GM12878 (cell line): ENCODE measurements around the gene POMT1. TPM values are rescaled to one million over a fixed set of nuclear protein-coding genes. Genes with fewer than 3 reads are reported as not detected.

Experiments
- ATAC-seq: fragments of 200-7000 bp; cut with Tn5 transposase; 3 replicates; pipeline ENCODE4 v1.9.1; 2020; ENCODE audit warnings: mild to moderate bottlenecking, moderate library complexity
- BruUV-seq: library from RNA; stranded (reverse); fragments of 400-500 nt; replicated peaks from 2 replicates; lab custom pipeline; 2021; lab: Mats Ljungman, UMichigan
- CTCF ChIA-PET: fragments of 300-600 bp; sonication (Branson Sonifier 250); formaldehyde crosslinking; extraction: SDS; loops from one replicate; lab custom pipeline; 2021; ENCODE audit warnings: inconsistent platforms; lab: Yijun Ruan, JAX
- POLR2A ChIA-PET: fragments of 350-600 bp; formaldehyde crosslinking; extraction: SDS; loops from one replicate; lab custom pipeline; 2021; ENCODE audit warnings: inconsistent platforms; lab: Charles Lee
- RAD21 ChIA-PET: fragments of 300-600 bp; sonication (Branson Sonifier 250); formaldehyde crosslinking; loops from one replicate; lab custom pipeline; 2023; ENCODE audit warnings: antibody characterized with exemption; ENCODE audit not compliant: unreplicated experiment; lab: Charles Lee
- SMC1A ChIA-PET: fragments of 300-600 bp; sonication (Branson Sonifier 250); formaldehyde crosslinking; loops from one replicate; lab custom pipeline; 2023; ENCODE audit not compliant: unreplicated experiment, uncharacterized antibody; lab: Charles Lee
- DNase-seq: peaks from one replicate; pipeline ENCODE4 v3.0.0-alpha.2; 2011; ENCODE audit warnings: low read depth, low spot score
- FAIRE-seq: peaks from 3 replicates; lab custom pipeline; 2011; peaks lifted over from hg19 to GRCh38; lab: Jason Lieb, UNC
- H2AFZ ChIP-seq: 2 replicates; pipeline ENCODE4 v1.6.0; 2011; ENCODE audit warnings: low read depth, low read length, control low read depth; ENCODE audit not compliant: control insufficient read depth
- H3K27ac ChIP-seq: 2 replicates; pipeline ENCODE4 v1.5.1; 2011; ENCODE audit warnings: control low read depth; ENCODE audit not compliant: control insufficient read depth, insufficient read depth
- H3K27me3 ChIP-seq, 2 experiments: replicated peaks in 1 of 2; 2 replicates each; pipeline versions ENCODE4 v1.6.0 to v1.6.1; 2011; ENCODE audit warnings: low read length in 1 of 2; ENCODE audit not compliant: control insufficient read depth in 2 of 2, insufficient read depth in 2 of 2
- H3K36me3 ChIP-seq, 2 experiments: 2 replicates each; pipeline ENCODE4 v1.5.1; 2011; ENCODE audit warnings: low read length in 1 of 2; ENCODE audit not compliant: control insufficient read depth in 2 of 2, insufficient read depth in 2 of 2
- H3K4me1 ChIP-seq: 2 replicates; pipeline ENCODE4 v1.6.1; 2011; ENCODE audit warnings: mild to moderate bottlenecking, low read length, moderate library complexity, mixed read lengths; ENCODE audit not compliant: control insufficient read depth, insufficient read depth
- H3K4me2 ChIP-seq: 2 replicates; pipeline ENCODE4 v1.6.0; 2011; ENCODE audit warnings: control low read depth; ENCODE audit not compliant: control insufficient read depth, insufficient read depth
- H3K4me3 ChIP-seq: fragments of 200-600 bp; sonication (generic); 2 replicates; pipeline ENCODE4 v1.5.1; 2016
- H3K79me2 ChIP-seq: 2 replicates; pipeline ENCODE4 v1.6.0; 2011; ENCODE audit warnings: low read length; ENCODE audit not compliant: control insufficient read depth, insufficient read depth
- H3K9ac ChIP-seq: 2 replicates; pipeline ENCODE4 v1.8.0; 2011; ENCODE audit warnings: low read length, control low read depth, mixed read lengths; ENCODE audit not compliant: control insufficient read depth, insufficient read depth
- H3K9me3 ChIP-seq: replicated peaks from 3 replicates; pipeline ENCODE4 v1.5.1; 2011; ENCODE audit warnings: mild to moderate bottlenecking, low read length; ENCODE audit not compliant: control insufficient read depth, insufficient read depth
- H4K20me1 ChIP-seq: 2 replicates; pipeline ENCODE4 v1.6.0; 2011; ENCODE audit not compliant: control insufficient read depth, insufficient read depth
- BCL3 ChIP-seq: IDR thresholded peaks from 2 replicates; pipeline ENCODE4 v1.6.1; 2011; ENCODE audit warnings: borderline replicate concordance, low read depth, mild to moderate bottlenecking, moderate library complexity, low read length; ENCODE audit not compliant: insufficient read depth, poor library complexity, severe bottlenecking
- CBX3 ChIP-seq: fragments of 200-600 bp; sonication (generic); IDR thresholded peaks from 2 replicates; pipeline ENCODE4 v1.6.1; 2016; ENCODE audit warnings: low read depth, borderline replicate concordance
- CBX5 ChIP-seq: sonication (generic); IDR thresholded peaks from 2 replicates; pipeline ENCODE4 v1.6.1; 2016; ENCODE audit warnings: low read depth, moderate library complexity, mild to moderate bottlenecking, inconsistent platforms
- ETV6 ChIP-seq, 2 experiments: fragments of 450-650 bp in 1 of 2; IDR thresholded peaks in 1 of 2; conservative IDR thresholded peaks in 1 of 2; 2 replicates each; pipeline ENCODE4 v1.6.1; 2014; ENCODE audit warnings: antibody characterized with exemption in 1 of 2, borderline replicate concordance in 1 of 2, low read depth in 1 of 2, mild to moderate bottlenecking in 1 of 2, moderate library complexity in 1 of 2
- HDGF ChIP-seq: fragments of 450-650 bp; IDR thresholded peaks from 2 replicates; pipeline ENCODE4 v1.6.1; 2016; ENCODE audit warnings: antibody characterized with exemption
- MEF2B ChIP-seq: fragments of 450-650 bp; IDR thresholded peaks from 2 replicates; pipeline ENCODE4 v1.6.1; 2018; ENCODE audit warnings: mild to moderate bottlenecking, moderate library complexity; ENCODE audit not compliant: partially characterized antibody, poor library complexity, severe bottlenecking
- MTA3 ChIP-seq: IDR thresholded peaks from 2 replicates; pipeline ENCODE4 v1.6.1; 2012; ENCODE audit warnings: low read length, inconsistent platforms, borderline replicate concordance
- NBN ChIP-seq: fragments of 450-650 bp; IDR thresholded peaks from 2 replicates; pipeline ENCODE4 v1.6.1; 2016
- RAD51 ChIP-seq: fragments of 450-650 bp; IDR thresholded peaks from 2 replicates; pipeline ENCODE4 v1.6.1; 2016; ENCODE audit warnings: moderate library complexity, mild to moderate bottlenecking, inconsistent platforms
- TAF1 ChIP-seq: IDR thresholded peaks from 2 replicates; pipeline ENCODE4 v1.6.1; 2011; ENCODE audit warnings: mild to moderate bottlenecking, low read depth, low read length, borderline replicate concordance
- ZSCAN29 ChIP-seq: fragments of 450-650 bp; IDR thresholded peaks from 2 replicates; pipeline ENCODE4 v1.6.1; 2017; ENCODE audit warnings: mild to moderate bottlenecking, moderate library complexity
- WGBS: methylation state at CpG from one replicate; pipeline ENCODE4 v1.1.6; 2016; ENCODE audit warnings: low lambda C conversion rate; ENCODE audit not compliant: insufficient replicate concordance, insufficient coverage; ENCODE audit errors: missing lambda C conversion rate; 5-methylcytosine and 5-hydroxymethylcytosine counted together
- in situ Hi-C: fragments of 300-500 bp; cut with MboI; formaldehyde crosslinking; loops from 9 replicates; pipeline ENCODE4 v1.14.3; 2018; ENCODE audit warnings: mixed read lengths
- intact Hi-C: fragments of 100-400 bp; cut with micrococcal nuclease; formaldehyde crosslinking; loops from one replicate; pipeline ENCODE4 v1.14.2; 2022; ENCODE audit not compliant: unreplicated experiment
- polyA plus RNA-seq, 11 experiments: library from polyadenylated mRNA; depleted of rRNA in 4 of 11; unstranded in 6 of 11; stranded (reverse) in 5 of 11; fragments of >200 nt; fragmentation: Nextera tagmentation in 4 of 11; fragmentation: Illumina TruSeq in 1 of 11; extraction: Ambion mirVana in 4 of 11; extraction: Trizol in 1 of 11; gene quantifications; 1 replicate in 1 of 11; 2 replicates in 10 of 11; pipeline versions ENCODE4 v1.2.1 to v1.2.3, GENCODE V29; 2011 to 2016; ENCODE audit warnings: inconsistent platforms in 2 of 11, missing spikeins in 2 of 11, low read depth in 1 of 11
- total RNA-seq, 4 experiments: library from RNA; depleted of rRNA in 3 of 4; stranded (reverse); fragments of >200 nt in 3 of 4; fragmentation: Illumina TruSeq in 1 of 4; extraction: Trizol in 1 of 4; gene quantifications; 2 replicates each; pipeline versions ENCODE4 v1.2.1 to v1.2.3, GENCODE V29; 2013 to 2021
- TF ChIP-seq, protein P1 (sequence below): fragments of 450-650 bp; IDR thresholded peaks from 2 replicates; pipeline ENCODE4 v1.6.1; 2017; ENCODE audit warnings: mild to moderate bottlenecking, moderate library complexity
- TF ChIP-seq, protein P2 (sequence below): IDR thresholded peaks from 2 replicates; pipeline ENCODE4 v1.6.1; 2012; ENCODE audit warnings: improper control_type of control experiment, low read depth, low read length; ENCODE audit not compliant: insufficient replicate concordance

Gene POMT1
- total and polyA plus RNA-seq, 10 of the 15 experiments (the other 5 are each of a cell fraction or from before 2014, with no cell fraction given): 1.2 to 19.2 (median 12.6) TPM

DNA sequence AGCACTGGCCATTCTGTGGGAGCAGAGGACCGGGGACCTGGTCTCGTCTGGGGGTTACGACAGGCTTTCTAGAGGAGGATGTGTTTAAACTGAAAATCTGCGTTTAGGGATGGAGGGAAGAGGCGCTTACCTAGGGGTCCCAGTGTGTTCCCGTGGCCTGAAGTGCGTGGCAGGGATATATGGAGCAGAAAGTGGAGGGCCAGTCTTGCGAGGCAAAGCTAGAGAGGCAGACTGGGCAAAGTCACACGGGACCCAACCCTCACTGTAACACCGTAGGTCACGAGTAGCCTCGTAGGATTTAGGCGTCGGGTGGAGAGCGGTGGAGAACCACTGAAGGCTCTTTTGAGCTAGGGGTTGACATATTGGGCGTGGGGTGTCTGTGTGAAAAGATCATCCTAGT is 32.8 kb upstream of the POMT1 start:
- 93% methylated on average over 16 of the region's 16 CpGs for WGBS
- ChIA-PET CTCF (interaction anchor here (0.6 kb wide), 1 partner anchor 118 kb away, joined by 3 read pairs; no protein-coding TSS in a partner anchor), RAD21 (no interaction called here), POLR2A (no interaction called here), SMC1A (interaction anchor here (0.5 kb wide), 1 partner anchor 54 kb away, joined by 3 read pairs; no protein-coding TSS in a partner anchor)
- H3K4me3 ChIP-seq: no peak overlapping the region
- ATAC-seq (no peak), FAIRE-seq (no peak), DNase-seq (no peak)
- H3K4me1 ChIP-seq: no peaks in the 10 kb centered on the region
- no peak overlapping the region for H3K9ac ChIP-seq
- H3K9me3 ChIP-seq: no peaks in the 10 kb centered on the region
- H3K79me2 ChIP-seq: no peaks in the 10 kb centered on the region; the same call in none of the 2 replicates
- in situ Hi-C loops: no loop called here
- no TSS peak for BruUV-seq
- H2AFZ ChIP-seq: no peak overlapping the region
- H3K4me2 ChIP-seq: no peak overlapping the region
- peaks cover 37 to 47% of the 10 kb centered on the region in 2 experiments; a peak in 3 of 4 replicates for H3K36me3 ChIP-seq
- H3K27ac ChIP-seq: no peak overlapping the region
- intact Hi-C loops: no loop called here
- H3K27me3 ChIP-seq: no peaks in the 10 kb centered on the region
- H4K20me1 ChIP-seq: no peaks in the 10 kb centered on the region
- no peak for TF ChIP-seq MTA3
- TF ChIP-seq CBX5: no peak
- TF ChIP-seq ZSCAN29: no peak
- TF ChIP-seq BCL3: no peak
- no peak for TF ChIP-seq HDGF
- TF ChIP-seq, protein P1, sequence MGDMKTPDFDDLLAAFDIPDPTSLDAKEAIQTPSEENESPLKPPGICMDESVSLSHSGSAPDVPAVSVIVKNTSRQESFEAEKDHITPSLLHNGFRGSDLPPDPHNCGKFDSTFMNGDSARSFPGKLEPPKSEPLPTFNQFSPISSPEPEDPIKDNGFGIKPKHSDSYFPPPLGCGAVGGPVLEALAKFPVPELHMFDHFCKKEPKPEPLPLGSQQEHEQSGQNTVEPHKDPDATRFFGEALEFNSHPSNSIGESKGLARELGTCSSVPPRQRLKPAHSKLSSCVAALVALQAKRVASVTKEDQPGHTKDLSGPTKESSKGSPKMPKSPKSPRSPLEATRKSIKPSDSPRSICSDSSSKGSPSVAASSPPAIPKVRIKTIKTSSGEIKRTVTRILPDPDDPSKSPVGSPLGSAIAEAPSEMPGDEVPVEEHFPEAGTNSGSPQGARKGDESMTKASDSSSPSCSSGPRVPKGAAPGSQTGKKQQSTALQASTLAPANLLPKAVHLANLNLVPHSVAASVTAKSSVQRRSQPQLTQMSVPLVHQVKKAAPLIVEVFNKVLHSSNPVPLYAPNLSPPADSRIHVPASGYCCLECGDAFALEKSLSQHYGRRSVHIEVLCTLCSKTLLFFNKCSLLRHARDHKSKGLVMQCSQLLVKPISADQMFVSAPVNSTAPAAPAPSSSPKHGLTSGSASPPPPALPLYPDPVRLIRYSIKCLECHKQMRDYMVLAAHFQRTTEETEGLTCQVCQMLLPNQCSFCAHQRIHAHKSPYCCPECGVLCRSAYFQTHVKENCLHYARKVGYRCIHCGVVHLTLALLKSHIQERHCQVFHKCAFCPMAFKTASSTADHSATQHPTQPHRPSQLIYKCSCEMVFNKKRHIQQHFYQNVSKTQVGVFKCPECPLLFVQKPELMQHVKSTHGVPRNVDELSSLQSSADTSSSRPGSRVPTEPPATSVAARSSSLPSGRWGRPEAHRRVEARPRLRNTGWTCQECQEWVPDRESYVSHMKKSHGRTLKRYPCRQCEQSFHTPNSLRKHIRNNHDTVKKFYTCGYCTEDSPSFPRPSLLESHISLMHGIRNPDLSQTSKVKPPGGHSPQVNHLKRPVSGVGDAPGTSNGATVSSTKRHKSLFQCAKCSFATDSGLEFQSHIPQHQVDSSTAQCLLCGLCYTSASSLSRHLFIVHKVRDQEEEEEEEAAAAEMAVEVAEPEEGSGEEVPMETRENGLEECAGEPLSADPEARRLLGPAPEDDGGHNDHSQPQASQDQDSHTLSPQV: no peak
- TF ChIP-seq TAF1: no peak
- TF ChIP-seq CBX3: no peak
- TF ChIP-seq RAD51: no peak
- no peak for TF ChIP-seq NBN
- TF ChIP-seq ETV6 (conservative IDR thresholded peaks at IDR 0.05 in 1 of 2, IDR thresholded peaks at IDR 0.05 in 1 of 2; ENCODE audit: borderline replicate concordance in 1 of 2, low read depth in 1 of 2): no peak
- TF ChIP-seq, protein P2, sequence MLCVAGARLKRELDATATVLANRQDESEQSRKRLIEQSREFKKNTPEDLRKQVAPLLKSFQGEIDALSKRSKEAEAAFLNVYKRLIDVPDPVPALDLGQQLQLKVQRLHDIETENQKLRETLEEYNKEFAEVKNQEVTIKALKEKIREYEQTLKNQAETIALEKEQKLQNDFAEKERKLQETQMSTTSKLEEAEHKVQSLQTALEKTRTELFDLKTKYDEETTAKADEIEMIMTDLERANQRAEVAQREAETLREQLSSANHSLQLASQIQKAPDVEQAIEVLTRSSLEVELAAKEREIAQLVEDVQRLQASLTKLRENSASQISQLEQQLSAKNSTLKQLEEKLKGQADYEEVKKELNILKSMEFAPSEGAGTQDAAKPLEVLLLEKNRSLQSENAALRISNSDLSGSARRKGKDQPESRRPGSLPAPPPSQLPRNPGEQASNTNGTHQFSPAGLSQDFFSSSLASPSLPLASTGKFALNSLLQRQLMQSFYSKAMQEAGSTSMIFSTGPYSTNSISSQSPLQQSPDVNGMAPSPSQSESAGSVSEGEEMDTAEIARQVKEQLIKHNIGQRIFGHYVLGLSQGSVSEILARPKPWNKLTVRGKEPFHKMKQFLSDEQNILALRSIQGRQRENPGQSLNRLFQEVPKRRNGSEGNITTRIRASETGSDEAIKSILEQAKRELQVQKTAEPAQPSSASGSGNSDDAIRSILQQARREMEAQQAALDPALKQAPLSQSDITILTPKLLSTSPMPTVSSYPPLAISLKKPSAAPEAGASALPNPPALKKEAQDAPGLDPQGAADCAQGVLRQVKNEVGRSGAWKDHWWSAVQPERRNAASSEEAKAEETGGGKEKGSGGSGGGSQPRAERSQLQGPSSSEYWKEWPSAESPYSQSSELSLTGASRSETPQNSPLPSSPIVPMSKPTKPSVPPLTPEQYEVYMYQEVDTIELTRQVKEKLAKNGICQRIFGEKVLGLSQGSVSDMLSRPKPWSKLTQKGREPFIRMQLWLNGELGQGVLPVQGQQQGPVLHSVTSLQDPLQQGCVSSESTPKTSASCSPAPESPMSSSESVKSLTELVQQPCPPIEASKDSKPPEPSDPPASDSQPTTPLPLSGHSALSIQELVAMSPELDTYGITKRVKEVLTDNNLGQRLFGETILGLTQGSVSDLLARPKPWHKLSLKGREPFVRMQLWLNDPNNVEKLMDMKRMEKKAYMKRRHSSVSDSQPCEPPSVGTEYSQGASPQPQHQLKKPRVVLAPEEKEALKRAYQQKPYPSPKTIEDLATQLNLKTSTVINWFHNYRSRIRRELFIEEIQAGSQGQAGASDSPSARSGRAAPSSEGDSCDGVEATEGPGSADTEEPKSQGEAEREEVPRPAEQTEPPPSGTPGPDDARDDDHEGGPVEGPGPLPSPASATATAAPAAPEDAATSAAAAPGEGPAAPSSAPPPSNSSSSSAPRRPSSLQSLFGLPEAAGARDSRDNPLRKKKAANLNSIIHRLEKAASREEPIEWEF: no peak
- TF ChIP-seq MEF2B: no peak
